ENCODE data around the gene THYN1.

- TF ChIP-seq CTCF (IDR thresholded peaks at IDR 0.05) = no peak
- TF ChIP-seq POLR2A (IDR thresholded peaks at IDR 0.05) = no peak
These were observed 7.1 kb downstream of the THYN1 start for GRCh38 chr11:134246100-134246499.

All from heart left ventricle (tissue), 13 donors.